Measurements from ENCODE around the gene ZNF205. TPM values are rescaled to one million over a fixed set of nuclear protein-coding genes. Genes with fewer than 3 reads are reported as not detected.

The ZNF205 gene
- total and polyA plus RNA-seq, 5 experiments from 2014 or later = not detected

Other genes with a start within 250 kb of the ZNF205 start
- gene FLYWCH2, start 229.4 kb upstream of the ZNF205 start, total RNA-seq = 10 to 100 TPM; 22.2 to 26.0 TPM
- 10 to 100 TPM; 18.0 to 28.8 (median 26.5) TPM for gene FLYWCH2, start 229.4 kb upstream of the ZNF205 start, polyA plus RNA-seq
- 100 to 1,000 TPM; 109 to 113 TPM for gene FLYWCH1, start 200.7 kb upstream of the ZNF205 start, total RNA-seq
- 10 to 100 TPM in 2 of 3 donors, 1 to 10 TPM in 1; 5.9 to 18.4 (median 13.5) TPM for gene FLYWCH1, start 200.7 kb upstream of the ZNF205 start, polyA plus RNA-seq
- gene KREMEN2, start 148.3 kb upstream of the ZNF205 start, total RNA-seq = not detected
- not detected for gene KREMEN2, start 148.3 kb upstream of the ZNF205 start, polyA plus RNA-seq
- under 1 TPM; 0.27 to 0.60 TPM for gene PAQR4, start 143.2 kb upstream of the ZNF205 start, total RNA-seq
- gene PAQR4, start 143.2 kb upstream of the ZNF205 start, polyA plus RNA-seq = under 1 TPM in 2 of 3 donors, not detected in 1; 0.28 to 0.79 TPM
- gene PKMYT1, start 132.1 kb upstream of the ZNF205 start, total RNA-seq = not detected
- gene PKMYT1, start 132.1 kb upstream of the ZNF205 start, polyA plus RNA-seq = under 1 TPM in 1 of 3 donors, not detected in 2; 0.37 TPM
- gene CLDN9, start 99.7 kb upstream of the ZNF205 start, total RNA-seq = not detected
- not detected for gene CLDN9, start 99.7 kb upstream of the ZNF205 start, polyA plus RNA-seq
- not detected for gene CLDN6, start 94.4 kb upstream of the ZNF205 start, total RNA-seq
- not detected for gene CLDN6, start 94.4 kb upstream of the ZNF205 start, polyA plus RNA-seq
- gene TNFRSF12A, start 92.2 kb upstream of the ZNF205 start, total RNA-seq = under 1 TPM in 1 of 2 experiments, not detected in 1; 0.57 TPM
- under 1 TPM in 1 of 3 donors, not detected in 2; 0.33 TPM for gene TNFRSF12A, start 92.2 kb upstream of the ZNF205 start, polyA plus RNA-seq
- 10 to 100 TPM; 14.0 to 15.1 TPM for gene HCFC1R1, start 88.6 kb upstream of the ZNF205 start, total RNA-seq
- 10 to 100 TPM; 13.1 to 16.5 (median 16.5) TPM for gene HCFC1R1, start 88.6 kb upstream of the ZNF205 start, polyA plus RNA-seq
- 10 to 100 TPM; 24.2 to 24.9 TPM for gene THOC6, start 88.6 kb upstream of the ZNF205 start, total RNA-seq
- 10 to 100 TPM; 45.2 to 59.0 (median 58.8) TPM for gene THOC6, start 88.6 kb upstream of the ZNF205 start, polyA plus RNA-seq
- gene BICDL2, start 75.6 kb upstream of the ZNF205 start, total RNA-seq = not detected
- gene BICDL2, start 75.6 kb upstream of the ZNF205 start, polyA plus RNA-seq = not detected
- gene MMP25, start 66.0 kb upstream of the ZNF205 start, total RNA-seq = under 1 TPM; 0.38 to 0.60 TPM
- under 1 TPM; 0.36 to 0.94 (median 0.60) TPM for gene MMP25, start 66.0 kb upstream of the ZNF205 start, polyA plus RNA-seq
- 100 to 1,000 TPM; 363 to 375 TPM for gene IL32, start 46.9 kb upstream of the ZNF205 start, total RNA-seq
- 1,000 to 10,000 TPM; 1,686 to 2,118 (median 1,952) TPM for gene IL32, start 46.9 kb upstream of the ZNF205 start, polyA plus RNA-seq
- gene ZSCAN10, start 13.3 kb upstream of the ZNF205 start, total RNA-seq = under 1 TPM in 1 of 2 experiments, not detected in 1; 0.26 TPM
- gene ZSCAN10, start 13.3 kb upstream of the ZNF205 start, polyA plus RNA-seq = not detected
- 1 to 10 TPM; 8.9 to 9.2 TPM for gene ZNF213, start 22.4 kb downstream of the ZNF205 start, total RNA-seq
- gene ZNF213, start 22.4 kb downstream of the ZNF205 start, polyA plus RNA-seq = 1 to 10 TPM in 1 of 3 donors, under 1 TPM in 2; 0.27 to 2.5 (median 0.90) TPM
- not detected for gene OR1F1, start 75.6 kb downstream of the ZNF205 start, total RNA-seq
- gene OR1F1, start 75.6 kb downstream of the ZNF205 start, polyA plus RNA-seq = not detected
- 10 to 100 TPM; 24.5 to 25.8 TPM for gene ZNF200, start 122.6 kb downstream of the ZNF205 start, total RNA-seq
- 10 to 100 TPM in 2 of 3 donors, 1 to 10 TPM in 1; 6.8 to 14.3 (median 13.9) TPM for gene ZNF200, start 122.6 kb downstream of the ZNF205 start, polyA plus RNA-seq
- under 1 TPM; 0.41 to 0.60 TPM for gene MEFV, start 144.0 kb downstream of the ZNF205 start, total RNA-seq
- gene MEFV, start 144.0 kb downstream of the ZNF205 start, polyA plus RNA-seq = not detected
- gene ZNF263, start 170.9 kb downstream of the ZNF205 start, total RNA-seq = 10 to 100 TPM; 53.5 to 60.1 TPM
- gene ZNF263, start 170.9 kb downstream of the ZNF205 start, polyA plus RNA-seq = 10 to 100 TPM; 33.9 to 62.2 (median 54.2) TPM
- gene TIGD7, start 192.8 kb downstream of the ZNF205 start, total RNA-seq = 10 to 100 TPM; 12.6 to 15.6 TPM
- 1 to 10 TPM; 5.8 to 7.0 (median 5.8) TPM for gene TIGD7, start 192.8 kb downstream of the ZNF205 start, polyA plus RNA-seq
- 100 to 1,000 TPM; 117 to 128 TPM for gene ZNF75A, start 192.9 kb downstream of the ZNF205 start, total RNA-seq
- 10 to 100 TPM; 18.2 to 32.3 (median 23.6) TPM for gene ZNF75A, start 192.9 kb downstream of the ZNF205 start, polyA plus RNA-seq
- gene OR2C1, start 243.3 kb downstream of the ZNF205 start, total RNA-seq = not detected
- gene OR2C1, start 243.3 kb downstream of the ZNF205 start, polyA plus RNA-seq = under 1 TPM in 2 of 3 donors, not detected in 1; 0.39 TPM

All from naive thymus-derived CD8-positive, alpha-beta T cell (primary cell).